HG02981 (cell line): ENCODE results near the gene GPR162.

Experiments
- ATAC-seq: cut with Tn5 transposase; IDR thresholded peaks from one replicate; pipeline ENCODE4 v1.9.1; 2021; ENCODE audit warnings: mild to moderate bottlenecking, moderate library complexity; ENCODE audit not compliant: unreplicated experiment

GPR162 gene, protein sequence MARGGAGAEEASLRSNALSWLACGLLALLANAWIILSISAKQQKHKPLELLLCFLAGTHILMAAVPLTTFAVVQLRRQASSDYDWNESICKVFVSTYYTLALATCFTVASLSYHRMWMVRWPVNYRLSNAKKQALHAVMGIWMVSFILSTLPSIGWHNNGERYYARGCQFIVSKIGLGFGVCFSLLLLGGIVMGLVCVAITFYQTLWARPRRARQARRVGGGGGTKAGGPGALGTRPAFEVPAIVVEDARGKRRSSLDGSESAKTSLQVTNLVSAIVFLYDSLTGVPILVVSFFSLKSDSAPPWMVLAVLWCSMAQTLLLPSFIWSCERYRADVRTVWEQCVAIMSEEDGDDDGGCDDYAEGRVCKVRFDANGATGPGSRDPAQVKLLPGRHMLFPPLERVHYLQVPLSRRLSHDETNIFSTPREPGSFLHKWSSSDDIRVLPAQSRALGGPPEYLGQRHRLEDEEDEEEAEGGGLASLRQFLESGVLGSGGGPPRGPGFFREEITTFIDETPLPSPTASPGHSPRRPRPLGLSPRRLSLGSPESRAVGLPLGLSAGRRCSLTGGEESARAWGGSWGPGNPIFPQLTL

DNA sequence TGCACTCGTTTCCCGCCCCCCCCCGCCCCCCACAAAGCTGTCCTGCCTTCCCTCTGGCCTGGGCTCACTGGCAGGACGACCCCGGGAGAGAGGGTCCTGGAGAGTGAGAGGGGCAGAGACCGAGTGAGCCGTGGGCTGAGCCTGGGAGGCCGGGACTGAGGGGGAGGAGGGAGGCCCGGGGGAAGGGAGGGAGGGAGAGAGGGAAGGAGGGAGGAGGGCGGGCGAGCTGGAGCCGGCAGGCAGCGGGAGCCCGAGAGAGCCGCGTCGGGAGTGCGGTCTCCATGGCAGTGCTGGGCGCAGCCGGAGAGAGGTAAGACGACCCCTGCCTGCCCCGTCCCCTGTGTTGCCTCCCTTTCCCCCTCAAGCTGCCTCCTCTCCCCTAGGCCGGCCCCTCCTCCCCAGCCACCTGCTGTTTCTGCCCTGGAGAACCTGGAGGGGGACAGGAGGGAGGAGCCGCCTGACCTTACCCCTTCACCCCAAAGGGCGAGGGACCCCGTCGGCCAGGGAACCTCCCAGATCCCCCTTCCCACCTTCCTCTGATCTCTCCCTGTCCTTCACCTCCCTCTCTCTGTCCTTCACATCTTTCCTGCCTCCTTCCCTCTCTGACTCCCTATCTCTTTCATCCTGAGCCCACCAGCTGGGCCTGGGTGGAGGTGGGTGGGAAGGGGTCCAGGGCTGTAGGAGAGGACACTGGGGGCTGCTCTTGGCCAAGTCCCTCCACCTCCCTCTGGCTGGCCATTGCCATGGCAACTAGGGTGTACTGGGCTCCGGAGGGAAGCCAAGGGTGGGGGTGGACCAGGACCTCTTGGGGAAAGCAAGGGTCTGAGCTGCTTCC, at the start of gene GPR162:
GPR162 (plus strand) TSS at position 231 of the 835 bp plus-strand sequence. CDS start 2,078 bp downstream, outside the sequence.
- no peak for ATAC-seq

DNA sequence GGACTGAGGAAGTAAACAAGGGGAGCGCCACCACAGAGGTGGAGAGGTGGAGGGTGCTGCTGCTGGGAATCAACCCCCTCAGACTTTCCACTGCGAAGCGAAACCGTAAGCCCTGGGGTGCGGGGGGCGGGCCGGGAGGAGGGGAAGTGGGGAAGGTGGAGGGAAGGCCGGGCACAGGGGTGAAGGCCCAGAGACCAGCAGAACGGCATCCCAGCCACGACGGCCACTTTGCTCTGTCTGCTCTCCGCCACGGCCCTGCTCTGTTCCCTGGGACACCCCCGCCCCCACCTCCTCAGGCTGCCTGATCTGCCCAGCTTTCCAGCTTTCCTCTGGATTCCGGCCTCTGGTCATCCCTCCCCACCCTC, 49.3 kb upstream of the GPR162 start, which contains the start of gene LAG3:
LAG3 (plus strand) TSS at position 190 of the 365 bp plus-strand sequence. CDS start 333 bp downstream, outside the sequence.
- no peak for ATAC-seq

DNA sequence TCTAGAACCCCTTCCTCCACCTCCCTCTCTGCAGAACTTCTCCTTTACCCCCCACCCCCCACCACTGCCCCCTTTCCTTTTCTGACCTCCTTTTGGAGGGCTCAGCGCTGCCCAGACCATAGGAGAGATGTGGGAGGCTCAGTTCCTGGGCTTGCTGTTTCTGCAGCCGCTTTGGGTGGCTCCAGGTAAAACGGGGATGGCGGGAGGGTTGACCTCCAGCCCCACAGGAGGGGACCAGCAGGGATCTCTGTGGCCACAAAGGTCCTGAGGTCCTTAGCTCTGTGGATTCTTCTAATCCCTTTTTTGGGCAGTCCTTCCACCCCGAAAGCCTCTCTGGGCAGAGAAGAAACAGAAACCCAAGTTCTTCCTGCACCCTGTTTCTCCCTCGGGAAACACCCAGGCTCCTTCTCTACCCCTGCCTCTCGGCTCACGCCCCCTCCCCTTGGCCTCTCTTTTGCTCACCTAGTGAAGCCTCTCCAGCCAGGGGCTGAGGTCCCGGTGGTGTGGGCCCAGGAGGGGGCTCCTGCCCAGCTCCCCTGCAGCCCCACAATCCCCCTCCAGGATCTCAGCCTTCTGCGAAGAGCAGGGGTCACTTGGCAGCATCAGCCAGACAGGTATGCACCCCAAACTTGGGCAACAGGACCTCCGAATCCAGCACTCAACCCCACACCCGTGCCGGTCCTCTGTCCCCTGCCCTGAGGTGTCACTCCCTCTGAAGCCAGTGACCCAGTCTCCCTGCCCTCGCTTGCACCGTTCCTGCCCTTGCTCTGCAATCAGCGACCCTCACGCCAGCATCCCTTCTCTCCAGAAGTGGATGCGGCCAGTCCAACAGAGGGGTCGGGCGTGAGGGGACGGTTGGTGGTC, 48.7 kb upstream of the GPR162 start:
- ATAC-seq: no peak

DNA sequence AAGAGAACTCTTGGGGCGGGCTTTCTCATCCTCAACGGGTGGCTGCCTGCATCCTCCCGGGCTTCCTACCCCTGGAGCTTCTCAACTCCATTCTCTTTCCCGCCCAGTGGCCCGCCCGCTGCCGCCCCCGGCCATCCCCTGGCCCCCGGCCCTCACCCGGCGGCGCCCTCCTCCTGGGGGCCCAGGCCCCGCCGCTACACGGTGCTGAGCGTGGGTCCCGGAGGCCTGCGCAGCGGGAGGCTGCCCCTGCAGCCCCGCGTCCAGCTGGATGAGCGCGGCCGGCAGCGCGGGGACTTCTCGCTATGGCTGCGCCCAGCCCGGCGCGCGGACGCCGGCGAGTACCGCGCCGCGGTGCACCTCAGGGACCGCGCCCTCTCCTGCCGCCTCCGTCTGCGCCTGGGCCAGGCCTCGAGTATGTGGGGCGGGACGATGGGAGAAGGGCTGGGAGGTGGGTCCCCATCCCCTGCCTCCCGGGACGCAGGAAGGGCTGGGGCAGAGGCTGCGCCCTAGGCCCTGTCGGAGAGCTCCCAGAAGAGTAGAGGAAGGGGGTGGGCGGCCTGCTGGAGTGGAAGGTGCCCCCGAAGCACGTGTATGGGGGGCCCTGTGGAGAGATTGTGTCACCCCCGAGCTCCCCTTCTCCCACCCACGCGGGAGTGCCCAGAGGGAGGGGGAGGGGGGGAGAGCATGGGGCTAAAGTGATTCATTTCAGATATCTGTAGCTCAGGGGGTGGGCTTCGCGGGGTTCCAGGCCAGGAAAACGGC, 47.9 kb upstream of the GPR162 start:
- no peak for ATAC-seq

DNA sequence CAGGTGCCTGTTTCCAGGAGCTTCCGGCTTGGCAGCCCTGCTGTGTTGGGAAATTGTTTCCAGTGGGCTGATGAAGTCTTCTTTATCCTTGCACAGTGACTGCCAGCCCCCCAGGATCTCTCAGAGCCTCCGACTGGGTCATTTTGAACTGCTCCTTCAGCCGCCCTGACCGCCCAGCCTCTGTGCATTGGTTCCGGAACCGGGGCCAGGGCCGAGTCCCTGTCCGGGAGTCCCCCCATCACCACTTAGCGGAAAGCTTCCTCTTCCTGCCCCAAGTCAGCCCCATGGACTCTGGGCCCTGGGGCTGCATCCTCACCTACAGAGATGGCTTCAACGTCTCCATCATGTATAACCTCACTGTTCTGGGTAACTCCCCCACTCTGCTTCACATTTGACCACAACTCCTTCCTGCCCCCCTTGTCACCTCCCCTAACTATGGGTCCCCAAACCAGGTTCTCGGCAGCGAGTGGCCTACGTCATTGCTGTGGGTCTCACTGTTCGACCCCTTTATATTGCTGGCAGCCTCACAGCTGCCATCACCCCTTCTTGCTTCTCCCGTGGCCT, 47.0 kb upstream of the GPR162 start:
- ATAC-seq: no peak

DNA sequence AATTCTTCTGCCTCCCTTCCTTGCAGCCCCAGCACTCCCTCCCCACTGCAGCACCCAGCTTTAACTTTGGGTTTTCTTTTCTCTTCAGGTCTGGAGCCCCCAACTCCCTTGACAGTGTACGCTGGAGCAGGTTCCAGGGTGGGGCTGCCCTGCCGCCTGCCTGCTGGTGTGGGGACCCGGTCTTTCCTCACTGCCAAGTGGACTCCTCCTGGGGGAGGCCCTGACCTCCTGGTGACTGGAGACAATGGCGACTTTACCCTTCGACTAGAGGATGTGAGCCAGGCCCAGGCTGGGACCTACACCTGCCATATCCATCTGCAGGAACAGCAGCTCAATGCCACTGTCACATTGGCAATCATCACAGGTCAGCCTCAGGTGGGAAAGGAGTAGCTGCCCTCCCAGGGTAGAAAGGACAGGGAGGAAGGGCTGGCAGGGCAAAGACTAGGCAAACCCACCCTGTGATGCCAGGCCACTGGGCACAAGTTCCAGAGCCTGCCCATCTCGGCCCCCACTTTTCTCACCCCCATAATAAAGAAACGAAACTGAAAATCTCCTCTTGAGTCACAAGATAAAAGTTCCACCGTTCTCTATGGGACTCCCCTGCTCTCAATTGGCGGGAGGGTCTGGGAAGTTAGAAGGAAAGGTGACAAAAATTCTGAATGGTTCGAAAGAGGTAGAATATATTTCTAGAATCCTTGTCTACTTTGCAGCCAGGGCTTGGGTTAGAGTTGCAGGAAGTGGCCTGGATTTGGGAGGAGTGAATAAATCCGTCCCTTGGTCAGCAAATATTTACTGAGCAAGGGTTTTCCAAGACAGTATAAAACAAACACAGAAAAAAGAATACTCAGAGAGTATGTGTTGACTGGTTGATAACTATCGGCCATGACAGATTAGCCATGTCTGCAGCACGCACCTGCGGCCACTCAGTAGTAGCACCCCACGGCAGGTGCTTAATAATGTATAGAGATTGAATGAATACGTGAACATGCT, 46.1 kb upstream of the GPR162 start:
- no peak for ATAC-seq

DNA sequence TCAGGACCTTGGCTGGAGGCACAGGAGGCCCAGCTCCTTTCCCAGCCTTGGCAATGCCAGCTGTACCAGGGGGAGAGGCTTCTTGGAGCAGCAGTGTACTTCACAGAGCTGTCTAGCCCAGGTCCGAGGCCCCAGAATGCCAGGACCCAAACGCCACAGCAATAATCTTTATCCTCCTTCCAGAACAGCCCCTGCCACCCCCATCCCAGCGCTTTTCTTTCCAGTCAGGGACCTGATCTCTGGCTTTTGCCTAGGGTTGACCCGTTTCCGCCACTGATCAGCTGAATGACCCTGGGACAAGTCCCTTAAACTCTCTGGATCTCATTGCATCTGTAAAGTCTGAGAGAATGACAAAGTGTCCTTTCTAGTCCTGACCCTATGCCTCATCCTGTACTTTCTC, 44.2 kb upstream of the GPR162 start:
- ATAC-seq: no peak

DNA sequence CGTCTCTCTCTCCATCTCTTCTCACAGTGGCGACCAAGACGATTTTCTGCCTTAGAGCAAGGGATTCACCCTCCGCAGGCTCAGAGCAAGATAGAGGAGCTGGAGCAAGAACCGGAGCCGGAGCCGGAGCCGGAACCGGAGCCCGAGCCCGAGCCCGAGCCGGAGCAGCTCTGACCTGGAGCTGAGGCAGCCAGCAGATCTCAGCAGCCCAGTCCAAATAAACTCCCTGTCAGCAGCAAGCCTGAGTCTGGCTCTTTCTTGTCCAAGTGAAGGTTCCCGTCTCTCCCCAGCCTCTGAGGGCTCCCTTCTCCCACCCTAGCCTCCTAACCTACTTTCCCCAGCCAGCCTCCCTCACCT, 43.4 kb upstream of the GPR162 start:
- no peak for ATAC-seq

DNA sequence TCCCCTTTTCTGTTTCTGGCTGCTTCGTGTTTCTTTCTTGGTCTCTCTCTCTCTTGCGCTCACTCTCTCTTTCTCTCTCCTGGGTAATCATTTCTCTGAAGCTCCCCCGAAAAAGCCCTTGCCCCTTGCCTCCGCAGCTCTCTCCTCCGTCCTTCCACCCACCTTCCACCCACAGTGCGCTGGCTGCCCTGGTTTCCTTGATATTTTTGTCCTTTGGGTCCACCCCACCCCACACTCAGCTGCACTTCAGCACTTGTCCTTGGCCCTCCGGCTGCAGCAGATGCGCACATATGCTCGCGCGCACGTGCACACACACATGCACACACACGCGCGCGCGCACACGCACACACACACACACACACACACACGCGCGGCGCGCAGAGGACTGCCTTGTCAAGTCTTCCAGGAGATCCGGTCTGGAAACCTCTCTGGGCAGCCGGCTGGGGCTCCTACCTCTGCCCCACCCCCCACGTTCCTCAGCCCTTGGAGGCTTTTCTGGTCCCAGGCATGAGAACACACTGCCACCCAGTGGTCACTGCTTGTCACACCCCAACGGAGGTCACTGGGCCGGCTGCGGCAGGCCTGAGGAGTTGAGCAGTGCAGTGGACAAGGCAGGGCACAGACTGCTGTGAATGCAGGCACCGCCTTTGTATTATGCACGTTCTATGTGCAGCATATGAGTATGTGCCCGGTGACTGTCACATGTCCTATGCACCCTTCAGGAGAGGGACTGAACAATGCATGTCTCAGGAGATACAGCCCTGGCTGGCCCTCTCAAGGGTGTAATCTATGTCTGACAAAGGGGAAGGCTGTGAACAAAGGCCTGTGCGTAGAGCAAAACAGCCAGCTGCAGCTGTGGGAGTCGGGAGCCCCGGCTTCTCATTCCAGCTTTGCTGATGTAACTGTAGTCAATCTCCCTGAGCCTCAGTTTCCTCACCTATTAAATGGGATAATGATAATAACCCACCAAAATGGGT, 42.8 kb upstream of the GPR162 start:
- peak; percentile 71 for ATAC-seq

DNA sequence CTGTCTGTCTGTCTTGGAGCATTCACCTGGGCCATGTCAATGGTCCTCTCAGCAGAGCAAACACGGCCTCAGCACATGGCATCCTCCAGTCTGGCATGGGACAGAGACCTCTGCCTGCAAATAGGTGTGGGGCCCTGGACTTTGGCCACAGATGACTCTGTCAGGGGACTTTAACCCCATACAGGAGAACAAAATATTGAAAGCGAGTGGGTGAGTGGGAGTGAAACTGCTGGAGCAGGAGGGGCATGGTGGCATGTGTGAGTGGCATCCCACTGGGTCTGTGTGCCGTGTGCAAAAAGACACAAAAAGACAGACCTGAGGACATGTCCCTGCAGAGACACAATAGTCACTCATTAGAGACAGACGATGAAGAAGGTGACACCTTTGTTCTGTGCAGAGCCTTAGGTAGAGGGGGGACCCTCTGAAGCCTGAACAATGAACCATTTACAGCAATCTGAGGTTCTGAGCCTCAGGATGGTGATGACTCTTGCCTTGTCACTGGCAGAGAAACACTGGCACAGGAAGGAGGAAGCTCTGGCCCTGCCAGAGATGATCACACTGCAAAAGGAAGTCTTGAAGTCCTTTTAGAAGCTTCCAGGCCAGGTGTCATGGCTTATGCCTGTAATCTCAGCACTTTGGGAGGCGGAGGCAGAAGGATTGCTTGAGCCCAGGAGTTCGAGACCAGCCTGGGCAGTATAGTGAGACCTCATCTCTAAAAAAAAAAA, 41.8 kb upstream of the GPR162 start:
- no peak for ATAC-seq

DNA sequence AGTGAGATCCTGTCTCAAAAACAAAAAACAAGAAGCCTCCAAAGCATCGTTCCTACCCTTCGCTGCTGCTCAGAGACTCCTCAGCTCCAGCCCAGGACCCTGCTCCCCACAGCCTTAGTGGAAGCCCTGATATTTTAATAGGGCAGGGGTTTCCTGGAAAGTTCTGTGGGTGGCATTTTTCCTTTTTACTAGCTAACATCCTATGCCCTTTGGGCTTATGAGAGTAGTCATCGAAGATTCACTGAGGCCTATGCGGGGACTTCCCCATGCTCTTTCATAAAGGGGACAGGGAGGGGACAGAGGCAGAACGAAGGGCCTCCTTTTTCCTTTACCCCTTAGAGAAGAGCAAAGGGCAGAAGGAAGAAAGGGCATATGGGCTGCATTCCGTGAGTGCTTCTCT, 41.0 kb upstream of the GPR162 start:
- no peak for ATAC-seq

DNA sequence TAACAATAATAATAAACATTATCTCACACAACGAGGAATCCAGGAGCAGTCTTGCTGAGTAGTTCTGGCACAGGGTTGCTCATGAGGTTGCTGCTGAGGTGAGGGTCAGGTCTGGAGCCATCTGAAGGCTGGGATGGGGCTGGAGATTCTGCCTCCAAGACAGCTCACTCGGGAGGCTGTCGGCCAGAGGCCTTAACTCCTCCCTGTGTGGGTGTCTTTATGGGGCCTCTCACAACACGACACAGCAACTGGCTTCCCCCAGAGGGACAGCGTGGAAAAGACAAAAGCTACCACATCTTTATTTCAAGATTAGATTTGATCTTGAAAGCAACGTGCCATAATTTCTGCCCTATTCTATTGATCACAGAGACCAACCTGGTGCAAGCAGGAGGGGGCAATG, 39.5 kb upstream of the GPR162 start:
- no peak for ATAC-seq

DNA sequence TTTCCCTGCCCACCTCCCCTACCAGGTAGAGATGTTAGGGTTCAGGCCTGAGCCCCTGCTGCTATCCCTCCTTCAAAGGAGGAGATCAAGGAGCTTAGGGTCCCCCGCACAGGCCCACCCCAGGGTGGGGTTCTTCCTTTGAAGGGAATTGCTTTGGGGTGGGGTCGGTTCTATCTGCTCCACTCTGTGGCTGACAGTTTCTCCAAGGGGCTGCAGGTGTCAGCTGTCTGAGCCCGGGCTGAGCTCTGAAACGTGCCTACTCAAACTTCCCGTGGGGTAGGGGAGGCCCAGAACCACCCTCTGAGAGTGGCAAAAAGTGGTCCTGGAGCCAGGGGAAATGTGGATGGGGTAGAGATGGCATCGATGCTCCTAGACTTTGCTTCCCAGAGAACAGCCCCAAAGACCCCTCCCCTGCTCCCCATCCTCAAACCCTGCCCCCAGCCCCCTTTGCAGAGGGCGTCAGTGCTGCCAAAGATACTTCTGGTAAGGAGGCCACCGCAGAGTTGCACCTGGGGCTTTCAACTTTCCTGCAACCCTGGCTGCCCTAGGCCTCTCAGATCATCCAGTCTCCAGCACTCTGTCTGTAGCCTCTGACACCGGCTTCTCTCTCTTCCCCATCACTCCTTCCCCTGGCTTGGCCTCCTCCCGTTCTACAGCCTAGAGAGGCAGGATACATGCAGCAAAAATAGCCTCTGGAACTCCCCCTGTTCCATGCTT, 38.6 kb upstream of the GPR162 start:
- no peak for ATAC-seq

DNA sequence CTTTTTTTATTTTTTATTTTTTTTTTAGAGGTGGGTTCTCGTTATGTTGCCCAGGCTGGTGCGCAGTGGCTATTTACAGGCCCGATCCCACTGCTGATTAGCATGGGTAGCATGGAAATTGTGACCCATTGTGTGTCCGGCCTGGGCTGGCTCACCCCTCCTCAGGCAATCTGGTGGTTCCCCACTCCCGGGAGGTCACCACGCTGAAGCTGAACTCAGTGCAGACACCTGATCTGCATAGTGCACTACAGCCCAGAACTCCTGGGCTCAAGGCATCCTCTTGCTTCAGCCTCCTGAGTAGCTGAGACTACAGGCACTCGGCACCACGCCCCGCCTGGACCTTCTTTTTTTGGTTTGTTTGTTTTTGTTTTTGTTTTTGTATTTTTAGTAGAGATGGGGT, 37.8 kb upstream of the GPR162 start:
- ATAC-seq: no peak

DNA sequence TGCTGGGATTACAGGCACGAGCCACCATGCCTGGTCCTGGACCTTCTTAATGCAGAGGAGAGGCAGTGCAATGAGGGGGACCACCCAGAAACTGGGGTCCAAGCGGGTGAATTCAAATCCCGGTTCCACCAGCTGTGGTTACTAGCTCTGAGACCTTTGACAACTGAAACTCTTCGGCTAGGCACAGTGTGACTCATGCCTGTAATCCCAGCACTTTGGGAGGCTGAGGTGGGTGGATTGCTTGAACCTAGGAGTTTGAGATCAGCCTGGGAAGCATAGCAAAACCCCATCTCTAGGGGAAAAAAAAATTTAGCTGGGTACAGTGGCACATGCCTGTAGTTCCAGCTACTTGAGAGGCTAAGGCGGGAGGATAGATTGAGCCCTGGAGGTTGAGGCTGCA, 37.3 kb upstream of the GPR162 start:
- ATAC-seq: no peak

DNA sequence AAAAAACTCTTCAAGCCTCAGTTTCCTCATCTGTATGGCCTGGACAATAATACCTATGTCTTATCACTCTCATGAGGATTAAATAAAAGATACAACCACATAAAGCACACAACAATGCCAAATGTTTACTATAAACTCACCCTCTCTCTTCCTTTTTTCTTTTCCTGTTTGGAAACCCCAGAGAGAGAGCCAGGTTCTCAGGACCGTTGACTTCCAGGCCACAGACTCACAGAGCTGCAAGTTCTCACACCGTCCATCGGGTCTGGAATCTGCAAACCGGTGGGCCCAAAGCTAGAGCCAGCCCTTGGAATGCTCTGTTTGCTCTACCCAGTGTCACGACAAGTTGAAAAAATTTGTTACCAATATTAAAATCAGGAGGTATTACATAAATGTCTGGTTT, 36.9 kb upstream of the GPR162 start:
- ATAC-seq: no peak
